ENCODE measurements around the gene PLEKHH3.

Gene PLEKHH3

GRCh38 chr17:42676424-42677011 lies at the start of gene PLEKHH3:
TSS of gene PLEKHH3 (minus strand) at chr17:42676994. CDS start at chr17:42676563, 431 bp downstream.
- no peak for DNase-seq

GRCh38 chr17:42725143-42725542 lies 48.3 kb upstream of the PLEKHH3 start:
- DNase-seq = no peak

- no peak for DNase-seq
Measured at GRCh38 chr17:42723636-42724035, 46.8 kb upstream of the PLEKHH3 start.

- DNase-seq = peak; percentile 80
Measured at GRCh38 chr17:42720996-42721583, 44.3 kb upstream of the PLEKHH3 start.

- DNase-seq = no peak
Measured at GRCh38 chr17:42709561-42709960, 32.8 kb upstream of the PLEKHH3 start.

GRCh38 chr17:42708588-42708987 lies 31.8 kb upstream of the PLEKHH3 start:
- DNase-seq = no peak

- DNase-seq = no peak
Measured at GRCh38 chr17:42706732-42707131, 29.9 kb upstream of the PLEKHH3 start.

- no peak for DNase-seq
Measured at GRCh38 chr17:42704837-42705494, 28.2 kb upstream of the PLEKHH3 start.

GRCh38 chr17:42704490-42704836 lies 27.7 kb upstream of the PLEKHH3 start:
- DNase-seq = no peak

- DNase-seq = no peak
Measured at GRCh38 chr17:42702446-42702845, 25.7 kb upstream of the PLEKHH3 start.

GRCh38 chr17:42700586-42701289 lies 23.9 kb upstream of the PLEKHH3 start:
- no peak for DNase-seq

- DNase-seq = no peak
Measured at GRCh38 chr17:42699415-42699740, 22.6 kb upstream of the PLEKHH3 start.

GRCh38 chr17:42698736-42699414 lies 22.1 kb upstream of the PLEKHH3 start:
- DNase-seq = no peak

- DNase-seq = no peak
Measured at GRCh38 chr17:42697108-42697811, 20.5 kb upstream of the PLEKHH3 start.

- DNase-seq = no peak
Measured at GRCh38 chr17:42695500-42695899, 18.7 kb upstream of the PLEKHH3 start.

- no peak for DNase-seq
Measured at GRCh38 chr17:42694524-42694923, 17.7 kb upstream of the PLEKHH3 start.

- DNase-seq = no peak
Measured at GRCh38 chr17:42692489-42692888, 15.7 kb upstream of the PLEKHH3 start.

GRCh38 chr17:42691021-42691545 lies 14.3 kb upstream of the PLEKHH3 start:
- no peak for DNase-seq

- no peak for DNase-seq
Measured at GRCh38 chr17:42690596-42690995, 13.8 kb upstream of the PLEKHH3 start.

- DNase-seq = no peak
Measured at GRCh38 chr17:42687707-42688320, 11.0 kb upstream of the PLEKHH3 start.

GRCh38 chr17:42686520-42687128 lies 9.8 kb upstream of the PLEKHH3 start:
- DNase-seq = no peak

- DNase-seq = no peak
Measured at GRCh38 chr17:42685831-42686230, 9.0 kb upstream of the PLEKHH3 start.
